C4-2B (cell line): ENCODE measurements around the gene CEP152.

Experiments
- CTCF ChIP-seq: fragments of 450-650 bp; conservative IDR thresholded peaks from 2 replicates; pipeline ENCODE4 v1.5.1; 2017; ENCODE audit warnings: mild to moderate bottlenecking
- ZFX ChIP-seq: fragments of 450-650 bp; IDR thresholded peaks from 2 replicates; pipeline ENCODE4 v1.6.1; 2017

DNA sequence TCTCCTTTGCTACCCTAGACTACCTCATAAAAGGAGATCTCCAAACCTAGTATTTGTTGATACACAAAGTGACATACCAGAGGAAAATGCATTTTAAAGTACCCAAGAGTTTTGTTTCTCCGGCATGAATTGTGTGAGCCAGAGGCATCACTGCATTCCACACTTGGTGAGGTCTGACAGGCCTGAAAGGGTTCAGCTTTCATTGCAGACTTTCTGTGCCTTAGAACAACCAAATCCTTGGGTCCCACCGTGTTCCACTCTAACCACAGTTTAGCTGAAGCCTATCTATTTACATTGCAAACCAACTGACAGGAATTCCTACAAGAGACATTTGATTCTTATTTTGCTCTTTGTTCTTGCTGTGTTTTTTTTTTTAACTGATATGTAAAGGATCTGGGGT lies 46.1 kb upstream of the CEP152 start:
- no peak for TF ChIP-seq CTCF
- no peak for TF ChIP-seq ZFX
